HG03025 (cell line): Measurements from ENCODE around the gene RBM20.
"Not testable (repeated sequence)": the region's sequence is repeated elsewhere in the genome, so short reads cannot be mapped to it uniquely, and the experiment has no call there.

ENCODE experiments used
- ATAC-seq: cut with Tn5 transposase; IDR thresholded peaks from one replicate; pipeline ENCODE4 v1.9.1; 2021; ENCODE audit warnings: mild to moderate bottlenecking, moderate library complexity; ENCODE audit not compliant: unreplicated experiment, low FRiP score

RBM20 gene

DNA sequence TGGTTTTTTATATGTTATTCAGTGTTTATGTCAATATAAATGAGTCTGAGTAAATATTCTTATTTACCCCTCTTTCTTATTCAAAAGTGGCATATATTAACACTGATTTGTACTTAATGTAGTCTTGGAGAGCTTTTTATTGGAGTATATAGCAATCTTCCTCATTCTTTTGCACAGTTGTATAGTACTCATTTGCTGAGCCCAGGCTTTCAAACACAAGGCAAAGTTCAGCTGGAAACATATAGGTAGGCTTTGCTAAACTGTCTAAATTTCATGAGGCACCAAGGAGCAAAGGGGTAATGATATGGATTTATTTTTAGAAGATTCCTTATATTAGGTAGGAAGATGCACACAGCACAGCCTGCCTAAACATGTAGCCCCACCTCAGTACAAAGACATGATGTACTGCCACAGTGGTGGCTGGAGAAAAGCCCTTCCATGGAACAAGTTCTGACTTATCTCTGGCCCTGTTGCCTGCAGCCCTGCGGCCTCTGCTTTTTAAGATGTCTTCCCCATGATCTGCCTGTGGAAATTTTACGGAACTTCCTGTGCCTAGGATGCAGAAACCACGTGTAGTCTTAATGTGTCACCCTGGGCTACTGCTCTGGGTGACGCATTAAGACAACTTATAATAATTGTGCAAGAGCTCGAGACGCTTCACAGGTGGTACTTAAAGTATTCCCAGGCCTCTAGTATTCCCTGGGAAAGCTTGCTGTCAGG is 218.0 kb downstream of the RBM20 start:
- no peak for ATAC-seq

DNA sequence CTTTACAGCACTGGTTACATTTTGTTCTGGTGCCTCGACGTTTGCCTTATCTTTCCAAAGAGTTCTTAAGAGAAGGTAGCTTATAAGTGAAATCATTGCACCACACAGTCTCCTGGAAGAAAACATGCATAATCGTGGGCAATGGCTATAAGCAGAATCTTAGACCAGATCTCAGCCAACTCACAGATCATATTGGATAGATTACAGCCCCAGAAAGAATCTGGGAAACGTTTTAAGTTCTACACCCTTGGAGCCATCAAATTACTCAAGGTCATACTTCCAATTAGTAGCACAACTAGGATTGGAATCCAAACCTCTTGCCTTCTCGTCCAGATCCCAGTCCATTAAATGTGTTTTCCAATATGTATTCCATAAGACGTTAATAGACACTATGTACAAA is 218.8 kb downstream of the RBM20 start:
- no peak for ATAC-seq

DNA sequence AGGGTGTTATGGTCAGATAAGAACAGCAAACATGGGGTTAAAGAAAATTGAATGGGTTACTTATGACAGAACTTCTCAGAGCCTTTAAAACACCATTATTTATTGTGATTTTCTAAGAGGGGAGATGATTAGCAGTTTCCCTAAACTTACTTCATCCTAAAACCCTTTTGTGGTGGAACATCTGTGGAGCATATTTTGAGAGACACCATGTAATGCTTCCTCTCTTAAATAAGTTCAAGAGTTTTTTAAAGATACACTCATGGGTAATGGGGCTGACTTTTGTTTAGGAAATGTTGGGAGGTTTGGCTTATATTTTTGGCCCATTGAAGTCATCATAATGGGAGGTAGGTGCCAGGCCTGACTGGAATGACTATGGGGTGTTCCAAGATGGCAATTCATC is 219.2 kb downstream of the RBM20 start:
- no peak for ATAC-seq

DNA sequence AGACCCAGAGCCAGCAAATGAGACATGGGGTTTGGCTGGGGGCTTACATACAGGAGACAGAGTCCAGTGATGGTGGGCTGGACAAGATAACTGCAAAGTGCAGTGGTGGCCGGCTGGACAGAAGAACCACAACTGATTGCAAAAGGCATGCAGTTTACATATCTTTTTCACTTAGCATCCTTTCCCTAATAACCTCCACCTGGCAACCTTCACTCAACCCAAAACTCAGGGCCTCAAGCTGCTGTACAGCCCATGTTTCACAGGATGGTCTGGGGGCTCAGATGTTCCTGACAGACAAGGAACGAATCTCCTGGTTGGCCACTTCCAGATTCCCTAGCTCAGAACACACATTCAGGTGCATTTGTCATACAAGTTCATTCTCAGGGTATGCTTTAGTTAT is 219.8 kb downstream of the RBM20 start:
- no peak for ATAC-seq

DNA sequence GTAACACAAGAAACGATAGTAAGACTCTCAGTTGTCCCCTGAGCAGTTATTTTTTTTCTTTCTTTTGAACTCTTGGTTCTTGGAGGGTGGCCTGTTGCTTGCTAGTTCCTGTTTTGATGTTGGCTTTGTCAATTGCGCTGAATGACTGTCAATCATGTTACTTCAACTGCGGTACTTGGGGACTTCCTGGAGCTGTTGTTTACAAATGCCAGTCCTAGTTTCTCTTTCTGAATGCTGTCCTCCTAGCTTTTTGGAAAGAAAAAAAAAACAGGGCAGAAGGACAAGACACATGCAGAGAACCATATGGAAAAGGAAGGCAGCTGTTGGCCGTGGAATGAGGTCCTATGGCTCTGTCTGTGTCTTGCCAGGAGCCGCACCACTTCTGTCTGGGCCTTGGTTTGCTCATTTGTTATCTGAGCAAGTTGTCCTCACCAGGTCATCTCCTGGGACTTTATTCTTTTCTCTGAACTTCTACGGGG is 220.6 kb downstream of the RBM20 start:
- peak; percentile 52 for ATAC-seq

DNA sequence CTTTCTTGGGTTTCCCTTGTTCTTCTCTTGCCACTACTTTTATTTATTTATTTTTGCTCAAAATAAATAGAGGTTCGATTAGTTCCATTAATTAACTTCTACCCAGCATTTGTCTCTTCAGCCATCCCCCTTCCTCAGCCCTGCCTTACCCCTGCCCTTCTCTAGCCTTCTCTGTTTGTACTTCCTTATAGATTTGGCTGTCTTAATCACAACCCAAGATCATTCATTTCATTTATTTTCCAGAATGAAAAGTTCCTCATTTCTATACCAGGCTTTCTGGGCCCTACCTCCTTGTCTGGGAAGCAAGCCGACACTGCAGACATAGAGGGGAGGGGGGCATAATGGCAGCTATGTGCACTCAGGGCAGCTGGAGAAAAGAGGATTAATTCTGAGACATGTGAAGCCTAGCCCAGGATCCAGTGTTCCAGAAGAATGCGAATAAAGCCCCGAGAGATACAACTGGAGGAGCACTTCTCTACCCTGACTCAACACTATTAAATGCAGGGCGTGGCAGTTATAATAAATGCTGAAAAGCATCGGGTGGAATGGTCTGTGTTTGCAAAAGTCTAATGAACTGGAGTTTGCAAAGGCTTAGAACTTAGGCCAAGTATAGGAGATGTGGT is 221.2 kb downstream of the RBM20 start:
- no peak for ATAC-seq

DNA sequence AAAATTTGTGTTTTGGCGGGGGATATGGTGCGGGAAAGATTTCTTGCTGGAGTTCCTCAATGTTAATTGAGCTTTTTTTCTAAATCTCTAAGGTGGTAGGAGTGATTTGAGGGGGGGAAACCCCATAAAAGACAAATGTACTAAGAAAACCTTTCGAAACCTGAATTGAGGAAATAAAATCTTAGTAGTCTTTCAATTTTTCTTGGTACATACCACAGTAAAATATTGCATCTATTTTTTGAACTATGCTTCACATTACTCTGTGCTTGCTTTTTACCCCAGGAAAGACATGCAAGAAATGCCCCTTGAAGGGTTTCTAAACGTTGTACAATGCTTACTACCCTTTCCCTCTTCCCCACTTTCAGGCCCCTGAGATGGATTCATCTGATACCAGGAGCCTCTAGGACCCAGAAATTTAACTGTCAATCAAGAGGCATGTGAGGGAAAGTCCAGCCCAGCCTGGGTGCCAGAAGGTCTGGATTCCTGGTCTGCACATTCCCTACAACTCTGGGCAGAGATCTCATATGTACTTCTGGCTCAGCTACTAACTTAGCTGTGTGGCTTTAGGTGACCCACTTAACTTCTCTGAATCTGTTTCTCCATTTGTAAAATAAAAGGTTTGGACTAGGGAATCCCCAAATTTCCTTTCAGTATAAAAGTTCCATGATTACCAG is 221.8 kb downstream of the RBM20 start:
- no peak for ATAC-seq

DNA sequence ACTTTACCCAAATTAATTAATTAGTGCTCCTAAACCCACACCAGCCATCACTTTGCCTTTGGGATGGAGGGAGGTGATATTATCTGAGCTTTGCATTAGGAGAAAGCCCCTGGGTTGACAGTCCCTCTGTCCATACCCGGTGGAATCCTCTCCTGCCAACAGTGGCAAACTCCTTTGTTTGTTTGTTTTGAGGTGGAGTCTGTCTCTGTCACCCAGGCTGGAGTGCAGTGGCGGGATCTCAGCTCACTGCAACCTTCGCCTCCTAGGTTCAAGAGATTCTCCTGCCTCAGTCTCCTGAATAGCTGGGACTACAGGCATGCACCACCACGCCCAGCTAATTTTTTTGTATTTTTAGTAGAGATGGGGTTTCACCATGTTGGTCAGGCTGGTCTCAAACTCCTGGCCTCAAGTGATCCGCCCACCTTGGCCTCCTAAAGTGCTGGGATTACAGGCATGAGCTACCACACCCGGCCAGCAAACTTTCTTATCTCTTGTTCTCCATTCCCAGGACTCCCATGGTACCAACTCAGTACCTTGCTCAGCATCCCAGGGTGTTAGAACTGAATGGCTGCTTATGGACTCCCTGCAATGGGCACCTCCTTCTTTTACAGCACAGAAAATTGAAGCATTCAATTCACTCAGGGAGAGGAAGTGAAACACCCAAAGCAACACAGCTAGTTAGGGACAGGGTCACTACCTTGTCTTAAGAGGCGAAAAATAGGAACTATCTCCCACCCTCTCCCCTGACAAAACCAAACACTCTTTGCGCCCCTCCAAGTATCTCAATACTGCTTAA is 223.1 kb downstream of the RBM20 start:
- ATAC-seq, result not testable (repeated sequence)

DNA sequence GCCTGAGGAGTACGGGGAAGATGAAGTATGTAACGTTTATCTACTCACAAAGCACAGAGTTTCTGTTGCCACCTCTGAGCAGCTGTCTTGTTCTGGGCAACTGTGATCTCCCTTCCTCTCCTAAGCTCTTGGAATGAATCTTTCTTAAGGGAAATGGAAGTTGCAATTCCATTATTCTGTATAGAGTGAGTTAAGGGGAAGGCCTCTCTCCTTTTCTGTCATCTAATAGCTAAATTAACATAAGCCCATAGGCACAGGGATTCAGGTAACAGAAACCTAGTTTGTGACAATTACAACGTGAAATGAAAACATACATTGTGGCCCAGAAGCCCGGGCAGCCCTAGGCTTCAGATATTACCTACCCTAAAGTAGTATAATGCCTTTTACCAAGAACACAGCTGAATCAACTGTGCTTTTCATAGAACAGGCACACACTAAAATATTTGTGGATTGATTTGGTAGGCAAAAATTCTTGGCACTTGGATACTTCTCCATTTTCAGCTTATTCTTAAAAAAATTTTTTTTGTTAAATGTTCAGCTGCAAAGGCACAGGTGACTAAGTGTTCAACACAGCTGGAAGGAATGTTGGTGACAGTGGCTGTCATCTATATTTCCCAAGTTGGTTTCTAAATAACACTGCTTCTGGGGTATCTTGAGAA is 223.8 kb downstream of the RBM20 start:
- ATAC-seq, result no peak

DNA sequence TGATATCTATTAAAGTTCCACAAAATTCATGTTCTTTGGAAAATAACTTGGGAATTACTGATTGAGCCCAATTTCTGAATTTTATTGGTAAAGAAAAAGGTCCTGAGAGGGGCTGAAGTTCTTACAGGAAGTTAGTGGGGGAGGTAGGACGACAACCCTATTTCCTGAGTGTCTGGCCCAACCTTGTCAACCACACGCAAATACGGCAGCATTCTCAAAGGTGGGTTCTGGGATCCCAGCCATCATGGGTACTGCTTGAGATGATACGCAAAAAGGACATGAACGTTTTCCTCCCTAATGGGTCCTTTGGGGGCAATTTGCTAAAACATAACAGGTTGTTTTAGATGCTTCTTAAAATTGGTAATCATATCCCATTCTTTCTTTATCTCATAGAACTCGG is 224.8 kb downstream of the RBM20 start:
- no peak for ATAC-seq

DNA sequence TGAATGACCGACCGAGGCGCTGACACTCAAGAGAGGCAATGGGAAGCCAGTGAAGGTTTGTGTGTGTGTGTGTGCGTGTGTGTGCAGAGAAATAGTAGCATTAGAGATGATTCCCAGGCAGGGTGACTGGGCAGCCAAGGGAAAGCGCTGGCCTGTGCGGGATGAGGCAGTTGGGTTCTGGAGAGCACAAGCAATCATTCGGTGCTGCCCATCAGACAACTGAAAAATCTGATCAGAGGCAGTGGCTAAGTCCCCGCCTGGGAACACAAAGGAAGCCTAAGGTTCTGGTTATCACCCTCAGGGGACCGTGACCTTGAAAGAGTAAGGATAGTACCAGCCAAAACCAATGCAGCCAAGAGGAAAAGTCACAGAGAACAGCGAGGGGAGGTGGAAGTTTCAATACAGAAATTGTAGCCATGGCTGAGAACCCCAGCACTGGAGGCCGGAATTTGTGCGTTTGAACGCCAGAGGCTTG is 226.7 kb downstream of the RBM20 start:
- ATAC-seq, result no peak

DNA sequence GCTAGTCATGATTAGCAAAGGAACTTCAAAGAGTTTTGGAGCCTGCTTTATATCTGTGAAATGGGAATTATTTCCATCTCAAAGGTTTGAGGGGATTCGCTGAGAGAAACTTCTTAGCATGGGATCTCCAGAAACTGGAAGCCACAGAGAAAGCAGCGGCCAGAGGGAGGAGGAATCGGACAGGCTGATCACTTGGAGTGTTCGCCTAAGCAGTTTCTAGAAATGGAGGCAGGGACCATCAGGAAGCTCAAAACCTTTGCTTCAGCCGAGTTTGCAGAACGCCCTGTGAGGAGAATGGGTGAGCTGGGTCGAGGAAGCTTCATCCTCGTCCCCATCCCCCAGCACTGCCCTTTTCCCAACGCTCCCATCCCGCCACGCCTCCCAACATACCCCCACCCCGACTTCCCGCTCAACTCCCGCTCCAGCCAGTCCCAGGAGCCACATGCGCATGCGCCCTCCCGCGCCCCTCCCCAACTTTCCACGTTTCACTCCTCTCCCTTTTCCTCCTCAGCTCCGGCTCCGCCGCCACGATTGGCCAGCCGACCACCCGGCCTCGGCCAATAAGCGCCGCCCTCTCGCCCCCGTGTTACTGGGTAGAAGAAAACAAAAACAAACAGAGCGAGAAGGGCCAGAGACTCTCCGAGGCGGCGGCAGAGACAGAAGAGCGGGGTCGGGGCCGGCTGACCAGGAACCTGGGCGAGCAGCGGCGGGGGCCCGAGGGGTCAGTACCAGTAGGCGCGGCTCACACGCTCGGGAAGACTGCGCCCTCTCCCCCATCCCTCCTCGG is 227.4 kb downstream of the RBM20 start, which contains the start of gene PDCD4:
PDCD4 (plus strand) TSS at position 631 of the 787 bp plus-strand sequence. CDS start 4,100 bp downstream, outside the sequence.
- peak; percentile 77 for ATAC-seq

DNA sequence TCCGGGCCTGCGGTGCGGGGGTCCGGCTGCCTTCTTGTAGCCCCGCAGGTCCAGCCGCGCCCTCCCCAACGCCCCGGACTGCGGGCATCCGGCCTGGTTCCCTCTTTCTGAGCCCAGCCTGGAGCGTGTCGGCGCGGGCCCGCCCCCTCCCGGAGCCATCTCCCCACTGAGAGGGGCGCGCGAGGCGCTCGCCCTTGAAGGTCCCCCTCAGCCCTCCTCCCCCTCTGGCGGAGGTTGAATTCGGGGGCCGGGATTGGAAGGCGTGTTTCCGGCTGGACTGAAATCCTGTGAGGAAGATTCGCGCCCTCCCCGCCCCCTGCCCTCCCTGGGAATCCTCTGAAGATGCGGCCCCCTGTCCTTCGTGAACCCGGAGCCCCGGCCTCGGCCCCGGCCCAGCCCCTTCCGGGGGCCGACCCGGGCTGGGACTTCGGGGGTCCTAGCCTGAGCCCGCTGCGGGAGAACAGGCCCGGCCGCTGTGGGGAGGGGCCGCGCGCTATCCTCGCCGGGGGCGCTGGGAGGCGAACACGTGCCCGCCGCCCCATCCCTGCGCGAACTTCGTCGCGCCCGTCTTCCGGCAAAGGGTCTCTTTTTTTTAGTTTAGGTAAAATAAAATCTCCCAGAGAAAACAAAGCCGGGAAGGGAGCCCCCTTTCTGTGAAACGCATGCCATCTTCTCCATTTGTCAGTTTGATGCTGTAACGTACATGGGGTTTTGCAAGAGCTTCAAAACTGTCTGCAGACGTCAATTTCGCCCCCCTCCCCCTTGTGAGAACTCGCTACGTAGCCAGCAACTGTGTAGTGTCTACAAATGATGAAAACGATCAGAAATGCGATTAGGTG is 228.2 kb downstream of the RBM20 start:
- ATAC-seq, result peak; percentile 39

DNA sequence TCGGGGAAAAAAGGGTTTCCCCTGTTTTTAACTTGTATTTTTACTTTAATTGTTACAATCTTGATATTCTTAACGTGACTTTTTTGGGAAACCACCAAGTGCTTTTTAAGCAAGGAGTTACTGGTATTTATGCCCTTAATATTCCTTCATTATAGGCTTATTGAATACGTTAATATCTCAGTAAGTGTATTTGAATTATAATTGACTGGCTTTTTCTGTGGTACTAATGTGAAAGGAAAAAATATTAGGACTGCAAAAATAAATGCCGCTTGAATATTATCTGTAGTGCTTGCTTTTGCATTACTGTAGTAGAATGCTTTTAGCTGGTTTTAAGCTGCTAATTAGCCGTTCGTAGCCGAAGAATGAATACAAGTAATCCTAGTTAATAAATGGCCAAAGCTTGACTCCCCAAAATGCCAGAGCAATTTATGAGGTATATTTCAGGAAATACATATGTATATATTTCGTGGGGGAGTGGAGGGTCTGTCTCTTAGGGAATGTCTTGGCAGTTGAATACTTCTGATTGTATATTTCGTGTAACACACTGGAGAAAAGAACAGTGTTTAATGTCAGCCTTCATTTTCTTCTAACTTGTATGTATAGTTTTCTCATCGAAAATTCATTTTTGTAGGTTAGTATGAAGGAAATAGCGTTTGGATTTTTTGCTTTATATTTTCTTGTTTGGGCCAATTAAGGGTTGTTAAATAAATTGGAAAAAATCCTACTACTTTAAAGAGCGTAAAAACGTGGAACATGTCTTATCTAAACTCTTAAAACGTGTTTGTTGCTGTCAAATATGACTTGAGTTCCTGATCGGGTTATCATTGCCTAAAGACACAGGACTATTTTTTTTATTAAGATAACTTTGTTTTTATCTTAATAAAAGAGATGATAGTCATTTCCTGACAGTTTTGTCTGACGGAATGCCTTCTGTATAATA is 229.1 kb downstream of the RBM20 start:
- no peak for ATAC-seq

DNA sequence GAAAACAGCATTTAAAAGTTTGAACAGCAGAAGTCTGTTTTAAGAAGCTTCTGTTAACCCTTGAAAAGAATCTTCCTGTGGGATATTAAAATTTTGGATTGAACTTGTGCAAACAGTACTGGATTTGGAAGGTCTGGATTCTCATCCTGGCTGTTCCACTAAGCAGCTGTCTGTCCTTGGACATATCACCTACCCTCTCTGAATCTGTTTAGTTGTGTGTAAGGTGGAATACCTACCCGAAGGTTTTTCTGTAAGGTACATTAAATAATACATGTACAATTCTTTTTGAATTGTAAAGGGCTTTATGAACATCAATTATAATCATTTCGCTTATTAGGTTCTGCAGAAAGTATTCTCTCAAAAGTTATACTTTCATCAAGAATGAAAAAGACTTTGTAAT is 229.8 kb downstream of the RBM20 start:
- no peak for ATAC-seq

DNA sequence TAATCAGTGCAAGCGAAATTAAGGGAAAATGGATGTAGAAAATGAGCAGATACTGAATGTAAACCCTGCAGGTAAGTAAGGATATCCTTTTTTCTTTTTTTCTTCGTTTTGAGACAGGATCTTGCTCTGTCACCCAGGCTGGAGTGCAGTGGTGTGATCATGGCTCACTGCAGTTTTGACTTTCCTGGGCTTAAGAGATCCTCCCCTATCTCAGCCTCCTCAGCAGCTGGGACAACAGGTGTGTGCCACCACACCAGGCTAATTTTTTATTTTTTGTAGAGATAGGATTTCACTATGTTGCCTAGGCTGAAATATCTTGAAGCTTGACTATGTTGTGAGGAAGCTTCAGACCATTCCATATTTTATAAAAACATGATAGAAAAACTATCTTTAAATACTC is 231.9 kb downstream of the RBM20 start:
- no peak for ATAC-seq

DNA sequence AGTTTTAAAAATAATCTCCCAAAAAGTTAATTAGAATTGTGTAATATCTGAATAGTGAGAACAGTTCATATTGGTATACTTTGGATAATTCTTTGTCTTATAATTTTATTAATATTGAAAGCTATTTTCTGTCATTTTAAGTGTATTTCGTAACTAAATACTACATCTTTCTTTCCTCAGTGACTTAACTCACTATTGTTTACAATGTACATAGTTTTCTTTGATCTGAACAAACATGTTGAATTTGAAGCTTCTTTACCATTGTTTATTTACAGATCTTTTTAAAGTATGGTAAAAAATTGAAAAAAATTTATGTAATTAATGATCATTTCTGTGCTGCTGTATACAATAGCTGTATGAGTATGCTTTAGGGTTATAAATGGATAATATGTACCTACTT is 232.7 kb downstream of the RBM20 start:
- no peak for ATAC-seq
